Measurements from ENCODE around the gene TEX52.
"Not testable (repeated sequence)": the region's sequence is repeated elsewhere in the genome, so short reads cannot be mapped to it uniquely, and the experiment has no call there.

TEX52 gene

GRCh38 chr12:2857021-2857431, at the start of gene TEX52:
TEX52 (minus strand) TSS chr12:2857039; CDS start chr12:2857026, 13 bp downstream.
- no peak for DNase-seq

GRCh38 chr12:2904260-2904659, 47.4 kb upstream of the TEX52 start:
- no peak for DNase-seq

- DNase-seq, result peak; percentile 59 to 80
Observed at GRCh38 chr12:2902272-2902880, 45.5 kb upstream of the TEX52 start.

GRCh38 chr12:2900642-2901041, 43.8 kb upstream of the TEX52 start:
- no peak for DNase-seq

GRCh38 chr12:2897418-2897817, 40.6 kb upstream of the TEX52 start:
- no peak for DNase-seq

GRCh38 chr12:2895511-2895910, 38.7 kb upstream of the TEX52 start:
- DNase-seq, result no peak

GRCh38 chr12:2895051-2895451, 38.2 kb upstream of the TEX52 start:
- no peak for DNase-seq

- DNase-seq, result peak in 1 of 2 experiments; percentile 16
Observed at GRCh38 chr12:2893007-2893406, 36.2 kb upstream of the TEX52 start.

GRCh38 chr12:2892246-2892645, 35.4 kb upstream of the TEX52 start:
- no peak for DNase-seq

- DNase-seq, result peak; percentile 53 to 54
Observed at GRCh38 chr12:2891240-2892053, 34.6 kb upstream of the TEX52 start.

- peak; percentile 96 to 99 for DNase-seq
Observed at GRCh38 chr12:2890388-2891239, 33.8 kb upstream of the TEX52 start, which contains the start of gene TULP3. TULP3 (plus strand) TSS chr12:2890891; CDS start chr12:2890948, 57 bp downstream.

- DNase-seq, result no peak
Observed at GRCh38 chr12:2890001-2890387, 33.2 kb upstream of the TEX52 start.

GRCh38 chr12:2886768-2887450, 30.1 kb upstream of the TEX52 start:
- DNase-seq, result no peak

GRCh38 chr12:2884810-2885209, 28.0 kb upstream of the TEX52 start:
- DNase-seq, result no peak

GRCh38 chr12:2879853-2880252, 23.0 kb upstream of the TEX52 start:
- DNase-seq, result no peak

- DNase-seq, result no peak
Observed at GRCh38 chr12:2877953-2878732, 21.3 kb upstream of the TEX52 start.

GRCh38 chr12:2877047-2877952, 20.5 kb upstream of the TEX52 start, which contains the start of the genes FOXM1 and RHNO1:
FOXM1 (minus strand) TSS chr12:2877174; CDS start chr12:2874478, 2,696 bp downstream.
RHNO1 (plus strand) TSS chr12:2877223; CDS start chr12:2885367, 8,144 bp downstream.
- DNase-seq, result peak; percentile 87 to 93

- no peak for DNase-seq
Observed at GRCh38 chr12:2876431-2877046, 19.7 kb upstream of the TEX52 start.

GRCh38 chr12:2868986-2869632, 12.3 kb upstream of the TEX52 start:
- DNase-seq, result not testable (repeated sequence)

GRCh38 chr12:2864198-2864597, 7.4 kb upstream of the TEX52 start:
- DNase-seq, result no peak
